A549 (cell line): ENCODE results near the gene ALAD. TPM values are rescaled to one million over a fixed set of nuclear protein-coding genes. Genes with fewer than 3 reads are reported as not detected.

Experiments used
- ATAC-seq, 2 experiments: fragments of 200-7000 bp in 1 of 2; fragments of >200 bp in 1 of 2; cut with Nextera tagmentation in 1 of 2; cut with Tn5 transposase in 1 of 2; 3 replicates each; pipeline versions ENCODE4 v1.8.0 to v1.9.1; 2018 to 2020; ENCODE audit warnings: mild to moderate bottlenecking in 1 of 2, moderate library complexity in 1 of 2
- CTCF ChIA-PET: fragments of 300-600 bp; sonication (Branson Sonifier 250); formaldehyde crosslinking; extraction: SDS; loops from one replicate; lab custom pipeline; 2021; ENCODE audit warnings: antibody characterized with exemption, inconsistent platforms; lab: Yijun Ruan, JAX
- POLR2A ChIA-PET: fragments of 350-600 bp; formaldehyde crosslinking; extraction: SDS; loops from one replicate; lab custom pipeline; 2021; ENCODE audit warnings: antibody characterized with exemption, inconsistent platforms; lab: Yijun Ruan, JAX
- DNase-seq, 2 experiments: peaks; one replicate each; pipeline versions ENCODE4 v3.0.0 to v3.0.0-alpha.2; 2011 to 2016; ENCODE audit warnings: low read depth in 1 of 2, low spot score in 1 of 2
- FAIRE-seq: peaks from 2 replicates; lab custom pipeline; 2011; peaks lifted over from hg19 to GRCh38; lab: Jason Lieb, UNC
- H3K27ac ChIP-seq, 2 experiments: fragments of >200 bp; sonication (Bioruptor Twin); formaldehyde crosslinking; 3 replicates each; pipeline ENCODE4 v1.5.1; 2016 to 2017
- H3K4me1 ChIP-seq: fragments of >200 bp; sonication (Bioruptor Twin); formaldehyde crosslinking; 3 replicates; pipeline ENCODE4 v1.6.1; 2016
- H3K4me2 ChIP-seq: fragments of >200 bp; sonication (Bioruptor Twin); formaldehyde crosslinking; 3 replicates; pipeline ENCODE4 v1.6.1; 2016
- H3K4me3 ChIP-seq: fragments of >200 bp; sonication (Bioruptor Twin); formaldehyde crosslinking; 3 replicates; pipeline ENCODE4 v1.5.1; 2016
- H3K9me3 ChIP-seq: fragments of >200 bp; sonication (Bioruptor Twin); formaldehyde crosslinking; 3 replicates; pipeline ENCODE4 v1.6.1; 2016
- EHMT2 ChIP-seq: fragments of 200-600 bp; sonication (generic); IDR thresholded peaks from 2 replicates; pipeline ENCODE4 v1.6.1; 2016; ENCODE audit warnings: antibody characterized with exemption, low read depth, mild to moderate bottlenecking, moderate library complexity
- FOSL2 ChIP-seq, 2 experiments: fragments of 450-650 bp in 1 of 2; fragments of >200 bp in 1 of 2; sonication (Bioruptor Twin) in 1 of 2; formaldehyde crosslinking; IDR thresholded peaks; 2 replicates each; pipeline versions ENCODE4 v1.5.0 to v1.6.1; 2016 to 2020; ENCODE audit warnings: mild to moderate bottlenecking in 1 of 2, moderate library complexity in 1 of 2
- FOXS1 ChIP-seq: fragments of 250-450 bp; sonication (Bioruptor Pico); IDR thresholded peaks from 2 replicates; pipeline ENCODE4 v1.5.0; 2020; ENCODE audit warnings: mild to moderate bottlenecking, moderate library complexity
- GATA3 ChIP-seq: IDR thresholded peaks from 2 replicates; pipeline ENCODE4 v1.6.1; 2012; ENCODE audit warnings: borderline replicate concordance
- KDM1A ChIP-seq: fragments of 200-600 bp; sonication (generic); IDR thresholded peaks from 2 replicates; pipeline ENCODE4 v1.6.1; 2016; ENCODE audit warnings: low read depth, mild to moderate bottlenecking
- NPAS2 ChIP-seq: fragments of 250-450 bp; sonication (Bioruptor Pico); IDR thresholded peaks from 2 replicates; pipeline ENCODE4 v1.8.0; 2022; ENCODE audit warnings: mild to moderate bottlenecking, moderate library complexity, borderline replicate concordance
- ZC3H11A ChIP-seq: fragments of 450-650 bp; IDR thresholded peaks from 2 replicates; pipeline ENCODE4 v1.6.1; 2014; ENCODE audit warnings: antibody characterized with exemption, mild to moderate bottlenecking
- ZFP36 ChIP-seq: fragments of 450-650 bp; IDR thresholded peaks from 2 replicates; pipeline ENCODE4 v1.6.1; 2014; ENCODE audit warnings: borderline replicate concordance; ENCODE audit not compliant: partially characterized antibody
- WGBS: methylation state at CpG from one replicate; pipeline ENCODE4 v1.1.6; 2017; ENCODE audit errors: missing lambda C conversion rate; 5-methylcytosine and 5-hydroxymethylcytosine counted together
- polyA plus RNA-seq, 4 experiments: library from polyadenylated mRNA; depleted of rRNA in 3 of 4; stranded (reverse); fragments of >200 nt; fragmentation: RNase III in 1 of 4; extraction: RNeasy Plus Mini Kit Qiagen cat#74134 plus additional on column Dnase treatment in 1 of 4; gene quantifications; 2 replicates in 3 of 4; 3 replicates in 1 of 4; pipeline ENCODE4 v1.2.3, GENCODE V29; 2011 to 2017
- TF ChIP-seq, protein P1 (sequence below): IDR thresholded peaks from 2 replicates; pipeline ENCODE4 v1.6.1; 2012
- TF ChIP-seq, protein P2 (sequence below): fragments of >200 bp; sonication (Bioruptor Twin); formaldehyde crosslinking; IDR thresholded peaks from 2 replicates; pipeline ENCODE4 v1.6.1; 2016
- TF ChIP-seq, protein P3 (sequence below): fragments of 200-600 bp; sonication (generic); IDR thresholded peaks from 2 replicates; pipeline ENCODE4 v1.6.1; 2016; ENCODE audit warnings: antibody characterized with exemption, mild to moderate bottlenecking, moderate library complexity

The ALAD gene
- polyA plus RNA-seq, 2 of the 4 experiments (the other 2 are of a cell fraction): 5.7 to 18.5 TPM

DNA sequence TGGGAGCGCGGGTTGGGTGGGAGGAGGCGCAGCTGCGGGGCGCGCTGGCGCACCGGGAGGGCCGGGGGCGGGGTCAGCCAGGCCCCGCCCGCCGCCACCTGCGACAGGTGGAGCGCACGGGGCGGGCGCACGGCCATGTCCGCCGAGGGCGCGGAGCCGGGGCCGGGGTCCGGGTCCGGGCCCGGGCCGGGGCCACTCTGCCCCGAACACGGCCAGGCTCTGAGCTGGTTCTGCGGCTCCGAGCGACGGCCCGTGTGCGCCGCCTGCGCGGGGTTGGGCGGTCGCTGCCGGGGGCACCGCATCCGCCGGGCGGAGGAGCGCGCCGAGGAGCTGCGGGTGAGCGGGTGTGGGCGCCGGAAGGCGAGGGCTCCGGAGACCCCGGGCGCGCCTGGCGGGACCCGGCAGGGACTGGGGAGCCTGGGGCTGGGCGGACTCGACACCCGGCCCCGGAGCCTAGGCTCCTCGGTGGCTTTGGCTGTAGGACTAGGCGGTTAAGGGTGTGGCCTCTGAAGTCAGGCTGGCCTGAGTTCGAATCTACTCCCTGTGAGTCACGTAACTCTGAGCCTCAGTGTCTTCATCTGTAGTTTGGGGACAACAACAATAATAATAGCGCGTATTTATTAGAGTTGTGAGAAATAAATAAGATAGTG, 51.5 kb downstream of the ALAD start, which contains the start of gene BSPRY:
BSPRY (plus strand) TSS at position 97 of the 650 bp plus-strand sequence; CDS start at position 136, 39 bp downstream.
- ChIA-PET POLR2A (interaction anchor here (5.4 kb wide), 1 partner anchor 9 kb away, joined by 29 read pairs; the partner anchor contains the start of gene WDR31), CTCF (interaction anchor here (0.6 to 2.8 kb wide), 8 partner anchors 10 to 308 kb away, joined by 3 to 11 read pairs (median 4); partner anchors contain the start of genes ALAD, POLE3 and WDR31)
- FAIRE-seq (no peak), DNase-seq (peak in 1 of 2 experiments; percentile 22), ATAC-seq (peak; percentile 55 to 69)
- WGBS: 5% methylated on average over 42 of the region's 71 CpGs
- Histone ChIP-seq H3K9me3 (no peaks in the 10 kb centered on the region), H3K4me3 (peak within 1 kb of the TSS; percentile 74), H3K4me1 (peaks cover 6% of the 10 kb centered on the region; the same call in 1 of the 3 replicates), H3K27ac (peak within 1 kb of the TSS in 1 of 2 experiments; percentile 74; a peak in 4 of 6 replicates), H3K4me2 (peak within 1 kb of the TSS; percentile 97)
- 0 out of 2 replicates have a peak, but pooled peaks have one; percentile 56 for TF ChIP-seq KDM1A
- no peak for TF ChIP-seq FOSL2 (IDR thresholded peaks at IDR 0.05)
- peak; percentile 21; the same call in 1 of the 2 replicates for TF ChIP-seq FOSL2 (CRISPR knock-in tag; IDR thresholded peaks at IDR 0.05)
- no peak for TF ChIP-seq NPAS2 (CRISPR knock-in tag)

DNA sequence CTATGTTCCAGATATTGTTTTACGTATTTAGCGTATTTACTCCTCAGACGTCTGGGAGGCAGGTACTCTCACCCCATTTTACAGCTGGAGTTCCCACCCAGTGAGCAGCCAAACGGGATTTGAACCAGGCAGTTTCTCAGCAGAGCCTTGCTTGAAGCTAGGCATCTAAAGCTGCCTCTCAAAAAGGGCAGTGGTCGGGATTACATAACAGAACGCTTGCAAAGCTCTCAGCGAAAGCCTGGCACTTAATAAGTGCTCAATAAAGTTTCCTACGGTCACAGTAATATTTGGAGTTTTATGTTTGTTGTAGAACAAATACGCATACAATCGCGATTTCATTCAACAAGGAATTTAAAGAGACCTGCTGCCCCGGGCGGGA, 52.0 kb downstream of the ALAD start:
- peak overlapping the region; percentile 97 for H3K4me2 ChIP-seq
- FAIRE-seq: no peak
- peaks cover 6% of the 10 kb centered on the region; the same call in 1 of the 3 replicates for H3K4me1 ChIP-seq
- CTCF ChIA-PET: interaction anchor here (0.6 to 2.8 kb wide), 9 partner anchors 9 to 309 kb away, joined by 3 to 11 read pairs (median 3); partner anchors contain the start of gene WDR31
- peak overlapping the region; percentile 74 for H3K4me3 ChIP-seq
- POLR2A ChIA-PET: interaction anchor here (5.4 kb wide), 1 partner anchor 9 kb away, joined by 29 read pairs; the partner anchor contains the start of gene WDR31
- H3K27ac ChIP-seq: no peak overlapping the region
- DNase-seq: no peak
- no peaks in the 10 kb centered on the region for H3K9me3 ChIP-seq
- 34% methylated on average over 13 of the region's 13 CpGs for WGBS
- no peak for ATAC-seq
- TF ChIP-seq, protein P1, sequence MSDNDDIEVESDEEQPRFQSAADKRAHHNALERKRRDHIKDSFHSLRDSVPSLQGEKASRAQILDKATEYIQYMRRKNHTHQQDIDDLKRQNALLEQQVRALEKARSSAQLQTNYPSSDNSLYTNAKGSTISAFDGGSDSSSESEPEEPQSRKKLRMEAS: no peak
- TF ChIP-seq, protein P2, sequence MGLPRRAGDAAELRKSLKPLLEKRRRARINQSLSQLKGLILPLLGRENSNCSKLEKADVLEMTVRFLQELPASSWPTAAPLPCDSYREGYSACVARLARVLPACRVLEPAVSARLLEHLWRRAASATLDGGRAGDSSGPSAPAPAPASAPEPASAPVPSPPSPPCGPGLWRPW: no peak

DNA sequence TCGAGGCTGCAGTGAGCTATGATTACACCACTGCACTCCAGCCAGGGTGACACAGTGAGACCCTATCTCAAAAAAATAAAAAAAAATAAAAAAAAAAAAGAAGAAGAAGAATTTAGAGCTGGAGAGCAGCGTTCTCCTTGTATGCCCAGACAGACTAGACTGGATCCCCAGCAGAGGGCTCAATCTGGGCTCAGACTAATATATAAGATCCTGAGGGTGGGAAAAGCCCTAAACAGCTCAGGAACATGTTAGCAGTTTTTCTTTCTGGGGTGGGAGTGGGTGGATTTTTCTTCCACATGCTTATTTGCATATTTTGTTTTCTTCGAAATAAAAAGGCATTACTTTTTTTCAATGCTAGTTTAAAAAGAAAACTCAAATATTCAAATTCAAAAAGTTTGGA, 52.6 kb downstream of the ALAD start:
- Histone ChIP-seq H3K4me3 (no peak overlapping the region), H3K4me2 (no peak overlapping the region), H3K4me1 (peaks cover 6% of the 10 kb centered on the region; the same call in 1 of the 3 replicates), H3K27ac (no peak overlapping the region), H3K9me3 (no peaks in the 10 kb centered on the region)
- DNase-seq (no peak), FAIRE-seq (no peak), ATAC-seq (peak in 1 of 2 experiments; percentile 52; a peak in 3 of 6 replicates)
- no peak for TF ChIP-seq ZFP36
- no peak for TF ChIP-seq EHMT2
- TF ChIP-seq FOXS1: no peak
- TF ChIP-seq, protein P1: no peak
- no peak for TF ChIP-seq GATA3
- TF ChIP-seq, protein P3, sequence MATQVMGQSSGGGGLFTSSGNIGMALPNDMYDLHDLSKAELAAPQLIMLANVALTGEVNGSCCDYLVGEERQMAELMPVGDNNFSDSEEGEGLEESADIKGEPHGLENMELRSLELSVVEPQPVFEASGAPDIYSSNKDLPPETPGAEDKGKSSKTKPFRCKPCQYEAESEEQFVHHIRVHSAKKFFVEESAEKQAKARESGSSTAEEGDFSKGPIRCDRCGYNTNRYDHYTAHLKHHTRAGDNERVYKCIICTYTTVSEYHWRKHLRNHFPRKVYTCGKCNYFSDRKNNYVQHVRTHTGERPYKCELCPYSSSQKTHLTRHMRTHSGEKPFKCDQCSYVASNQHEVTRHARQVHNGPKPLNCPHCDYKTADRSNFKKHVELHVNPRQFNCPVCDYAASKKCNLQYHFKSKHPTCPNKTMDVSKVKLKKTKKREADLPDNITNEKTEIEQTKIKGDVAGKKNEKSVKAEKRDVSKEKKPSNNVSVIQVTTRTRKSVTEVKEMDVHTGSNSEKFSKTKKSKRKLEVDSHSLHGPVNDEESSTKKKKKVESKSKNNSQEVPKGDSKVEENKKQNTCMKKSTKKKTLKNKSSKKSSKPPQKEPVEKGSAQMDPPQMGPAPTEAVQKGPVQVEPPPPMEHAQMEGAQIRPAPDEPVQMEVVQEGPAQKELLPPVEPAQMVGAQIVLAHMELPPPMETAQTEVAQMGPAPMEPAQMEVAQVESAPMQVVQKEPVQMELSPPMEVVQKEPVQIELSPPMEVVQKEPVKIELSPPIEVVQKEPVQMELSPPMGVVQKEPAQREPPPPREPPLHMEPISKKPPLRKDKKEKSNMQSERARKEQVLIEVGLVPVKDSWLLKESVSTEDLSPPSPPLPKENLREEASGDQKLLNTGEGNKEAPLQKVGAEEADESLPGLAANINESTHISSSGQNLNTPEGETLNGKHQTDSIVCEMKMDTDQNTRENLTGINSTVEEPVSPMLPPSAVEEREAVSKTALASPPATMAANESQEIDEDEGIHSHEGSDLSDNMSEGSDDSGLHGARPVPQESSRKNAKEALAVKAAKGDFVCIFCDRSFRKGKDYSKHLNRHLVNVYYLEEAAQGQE: no peak
- no peak for TF ChIP-seq ZC3H11A
- POLR2A ChIA-PET: interaction anchor here (1.3 to 5.4 kb wide), 2 partner anchors 8 to 27 kb away, joined by 4 to 29 read pairs; partner anchors contain the start of gene WDR31
- 56% methylated on average over 3 of the region's 3 CpGs for WGBS
- CTCF ChIA-PET: interaction anchor here (0.6 to 2.8 kb wide), 9 partner anchors 8 to 95 kb away, joined by 3 to 11 read pairs (median 3); partner anchors contain the start of gene WDR31
